H9 (cell line): ENCODE results near the gene FGD5. TPM values are rescaled to one million over a fixed set of nuclear protein-coding genes. Genes with fewer than 3 reads are reported as not detected.

Source experiments
- DNase-seq: peaks from one replicate; pipeline ENCODE4 v3.0.0-alpha.2; 2017
- H2AFZ ChIP-seq: one replicate; pipeline ENCODE4 v1.6.1; 2013; ENCODE audit warnings: mild to moderate bottlenecking, low read length, control low read depth, moderate library complexity
- H2AK5ac ChIP-seq: 2 replicates; pipeline ENCODE4 v1.6.1; 2013; ENCODE audit warnings: low read length, control low read depth, mixed read lengths; ENCODE audit not compliant: insufficient read length
- H2BK120ac ChIP-seq: one replicate; pipeline ENCODE4 v1.6.1; 2013; ENCODE audit warnings: low read depth, mild to moderate bottlenecking, low read length, control low read depth, inconsistent platforms; ENCODE audit not compliant: poor library complexity, severe bottlenecking
- H2BK12ac ChIP-seq: 2 replicates; pipeline ENCODE4 v1.6.1; 2013; ENCODE audit warnings: low read length, control low read depth, mixed read lengths, low read depth; ENCODE audit not compliant: insufficient read length
- H2BK15ac ChIP-seq: 2 replicates; pipeline ENCODE4 v1.6.1; 2013; ENCODE audit warnings: low read depth, low read length, control low read depth
- H2BK20ac ChIP-seq: one replicate; pipeline ENCODE4 v1.6.1; 2013; ENCODE audit warnings: low read depth, mild to moderate bottlenecking, low read length, control low read depth, inconsistent platforms; ENCODE audit not compliant: poor library complexity, severe bottlenecking
- H2BK5ac ChIP-seq: 2 replicates; pipeline ENCODE4 v1.6.1; 2013; ENCODE audit warnings: low read length, control low read depth, mixed read lengths; ENCODE audit not compliant: insufficient read length
- H3K14ac ChIP-seq: 2 replicates; pipeline ENCODE4 v1.6.1; 2013; ENCODE audit warnings: low read length, control low read depth; ENCODE audit not compliant: insufficient read depth
- H3K18ac ChIP-seq: 2 replicates; pipeline ENCODE4 v1.6.1; 2013; ENCODE audit warnings: low read depth, mild to moderate bottlenecking, mixed read lengths, low read length, control low read depth; ENCODE audit not compliant: insufficient read length
- H3K23ac ChIP-seq: 2 replicates; pipeline ENCODE4 v1.6.1; 2013; ENCODE audit warnings: low read length, control low read depth, mixed read lengths, low read depth; ENCODE audit not compliant: insufficient read length
- H3K23me2 ChIP-seq: 2 replicates; pipeline ENCODE4 v1.6.1; 2013; ENCODE audit warnings: low read depth, mild to moderate bottlenecking, mixed read lengths, low read length, control low read depth; ENCODE audit not compliant: insufficient read length, poor library complexity, severe bottlenecking
- H3K27ac ChIP-seq: 2 replicates; pipeline ENCODE4 v1.5.1; 2013; ENCODE audit warnings: low read length, control low read depth, mixed read lengths, low read depth; ENCODE audit not compliant: insufficient read length
- H3K27me3 ChIP-seq: 2 replicates; pipeline ENCODE4 v1.6.1; 2013; ENCODE audit warnings: low read length, control low read depth, inconsistent platforms; ENCODE audit not compliant: insufficient read depth
- H3K4ac ChIP-seq: 2 replicates; pipeline ENCODE4 v1.6.1; 2013; ENCODE audit warnings: low read depth, mild to moderate bottlenecking, control low read depth, inconsistent platforms, low read length, moderate library complexity
- H3K4me1 ChIP-seq: 2 replicates; pipeline ENCODE4 v1.6.1; 2013; ENCODE audit warnings: low read length, control low read depth, inconsistent platforms; ENCODE audit not compliant: insufficient read depth
- H3K4me2 ChIP-seq: 2 replicates; pipeline ENCODE4 v1.6.1; 2013; ENCODE audit warnings: low read length, control low read depth, mixed read lengths; ENCODE audit not compliant: insufficient read length, insufficient read depth
- H3K56ac ChIP-seq: 2 replicates; pipeline ENCODE4 v1.6.1; 2013; ENCODE audit warnings: low read depth, mild to moderate bottlenecking, mixed read lengths, low read length, control low read depth; ENCODE audit not compliant: insufficient read length
- H3K79me1 ChIP-seq: 2 replicates; pipeline ENCODE4 v1.6.1; 2013; ENCODE audit warnings: low read depth, mild to moderate bottlenecking, moderate library complexity, low read length, control low read depth, inconsistent platforms; ENCODE audit not compliant: insufficient read depth, poor library complexity, severe bottlenecking
- H3K79me2 ChIP-seq: 2 replicates; pipeline ENCODE4 v1.6.1; 2013; ENCODE audit warnings: low read length, control low read depth, inconsistent platforms; ENCODE audit not compliant: insufficient read depth
- H3K9ac ChIP-seq: 2 replicates; pipeline ENCODE4 v1.6.1; 2013; ENCODE audit warnings: low read length, control low read depth, mixed read lengths; ENCODE audit not compliant: insufficient read length; ENCODE audit errors: extremely low read depth
- H3K9me3 ChIP-seq: one replicate; pipeline ENCODE4 v1.6.1; 2013; ENCODE audit warnings: low read depth, low read length, inconsistent platforms; ENCODE audit not compliant: control insufficient read depth
- H3T11ph ChIP-seq: one replicate; pipeline ENCODE4 v1.6.1; 2013; ENCODE audit warnings: mild to moderate bottlenecking, low read length, control low read depth, inconsistent platforms
- H4K20me1 ChIP-seq: one replicate; pipeline ENCODE4 v1.6.1; 2013; ENCODE audit not compliant: control insufficient read depth, insufficient read length, insufficient read depth
- H4K5ac ChIP-seq: 2 replicates; pipeline ENCODE4 v1.6.1; 2013; ENCODE audit warnings: low read depth, mild to moderate bottlenecking, mixed read lengths, low read length, control low read depth; ENCODE audit not compliant: insufficient read length
- H4K8ac ChIP-seq: replicated peaks from 2 replicates; pipeline ENCODE4 v1.6.1; 2013; ENCODE audit warnings: low read length, control low read depth, mixed read lengths, low read depth; ENCODE audit not compliant: insufficient read length
- H4K91ac ChIP-seq: 2 replicates; pipeline ENCODE4 v1.6.1; 2013; ENCODE audit warnings: low read depth, mild to moderate bottlenecking, moderate library complexity, mixed read lengths, low read length, control low read depth; ENCODE audit not compliant: insufficient read length
- H3K27ac Mint-ChIP-seq, 3 experiments: 2 replicates in 2 of 3; 3 replicates in 1 of 3; pipeline ENCODE4 v1.8.0; 2020 to 2021; ENCODE audit warnings: mixed read lengths in 3 of 3, mild to moderate bottlenecking in 1 of 3, moderate library complexity in 1 of 3
- H3K27me3 Mint-ChIP-seq: 2 replicates; pipeline ENCODE4 v1.8.0; 2021; ENCODE audit warnings: low read depth, mild to moderate bottlenecking, moderate library complexity, mixed read lengths
- H3K36me3 Mint-ChIP-seq, 3 experiments: 2 replicates in 2 of 3; 3 replicates in 1 of 3; pipeline ENCODE4 v1.8.0; 2020 to 2021; ENCODE audit warnings: low read depth in 3 of 3, mixed read lengths in 3 of 3; ENCODE audit not compliant: insufficient read depth in 1 of 3
- H3K4me1 Mint-ChIP-seq, 2 experiments: 2 replicates each; pipeline ENCODE4 v1.8.0; 2020; ENCODE audit warnings: mixed read lengths in 2 of 2
- H3K4me3 Mint-ChIP-seq, 2 experiments: 2 replicates in 1 of 2; 3 replicates in 1 of 2; pipeline ENCODE4 v1.8.0; 2020 to 2021; ENCODE audit warnings: mild to moderate bottlenecking in 2 of 2, mixed read lengths in 2 of 2, moderate library complexity in 1 of 2
- H3K9me3 Mint-ChIP-seq, 2 experiments: 2 replicates in 1 of 2; 3 replicates in 1 of 2; pipeline ENCODE4 v1.8.0; 2020; ENCODE audit warnings: mild to moderate bottlenecking in 2 of 2, mixed read lengths in 2 of 2, moderate library complexity in 1 of 2
- CTCF ChIP-seq: fragments of 200-600 bp; sonication (generic); conservative IDR thresholded peaks from 3 replicates; pipeline ENCODE4 v1.8.0; 2021; ENCODE audit warnings: antibody characterized with exemption, mild to moderate bottlenecking
- WGBS: extraction: QIAGEN DNeasy Blood & Tissue Kit; methylation state at CpG from one replicate; pipeline ENCODE4 v1.1.7; 2013; ENCODE audit warnings: missing lambda C conversion rate, low lambda C conversion rate, mixed read lengths; ENCODE audit not compliant: insufficient read length; ENCODE audit errors: extremely low coverage; 5-methylcytosine and 5-hydroxymethylcytosine counted together
- total RNA-seq: library from RNA; stranded (reverse); gene quantifications from 2 replicates; pipeline ENCODE4 v1.2.1, GENCODE V29; 2021

FGD5 gene
- total RNA-seq, 1 experiment from 2014 or later, result 7.8 TPM

- no peak overlapping the region for H2AFZ ChIP-seq
- H4K5ac ChIP-seq, result no peak overlapping the region
- Mint-ChIP-seq H3K27me3 (peaks cover 23% of the 10 kb centered on the region), H3K27ac (no peak overlapping the region), H3K4me3 (no peak overlapping the region), H3K4me1 (peaks cover 2 to 33% of the 10 kb centered on the region in 2 experiments), H3K9me3 (no peaks in the 10 kb centered on the region), H3K36me3 (no peaks in the 10 kb centered on the region)
- no peaks in the 10 kb centered on the region; the same call in 1 of the 2 replicates for H3K27me3 ChIP-seq
- H2BK120ac ChIP-seq, result no peak overlapping the region
- DNase-seq, result no peak
- no peak overlapping the region for H2BK12ac ChIP-seq
- H3K79me1 ChIP-seq, result no peaks in the 10 kb centered on the region
- H2BK20ac ChIP-seq, result no peak overlapping the region
- no peak overlapping the region for H3K56ac ChIP-seq
- H3K9ac ChIP-seq, result no peak overlapping the region
- H3K27ac ChIP-seq, result no peak overlapping the region
- H3K9me3 ChIP-seq, result no peaks in the 10 kb centered on the region
- H2BK5ac ChIP-seq, result no peak overlapping the region
- no peaks in the 10 kb centered on the region for H4K20me1 ChIP-seq
- H3K18ac ChIP-seq, result no peak overlapping the region
- H3K4me2 ChIP-seq, result no peak overlapping the region
- no peak overlapping the region for H4K8ac ChIP-seq
- H4K91ac ChIP-seq, result no peak overlapping the region
- H3K79me2 ChIP-seq, result no peaks in the 10 kb centered on the region
- H3K23me2 ChIP-seq, result no peaks in the 10 kb centered on the region
- H3T11ph ChIP-seq, result no peak overlapping the region
- H3K4ac ChIP-seq, result no peak overlapping the region
- no peak overlapping the region for H3K23ac ChIP-seq
- no peak overlapping the region for H2AK5ac ChIP-seq
- TF ChIP-seq CTCF, result no peak
- H3K4me1 ChIP-seq, result no peaks in the 10 kb centered on the region
- WGBS, result no CpG with 5 or more reads among the region's 10 CpGs
- no peak overlapping the region for H3K14ac ChIP-seq
- no peak overlapping the region for H2BK15ac ChIP-seq
Measured at GRCh38 chr3:14801668-14802380, 16.9 kb upstream of the FGD5 start.
